Kidney glomerular epithelial cell (primary cell): Measurements from ENCODE around the gene SCN4B.
"Not testable (repeated sequence)": the region's sequence is repeated elsewhere in the genome, so short reads cannot be mapped to it uniquely, and the experiment has no call there.

Experiments used
- DNase-seq: peaks from one replicate; lab custom pipeline; 2025; lab: John Stamatoyannopoulos, UW

SCN4B gene

DNA sequence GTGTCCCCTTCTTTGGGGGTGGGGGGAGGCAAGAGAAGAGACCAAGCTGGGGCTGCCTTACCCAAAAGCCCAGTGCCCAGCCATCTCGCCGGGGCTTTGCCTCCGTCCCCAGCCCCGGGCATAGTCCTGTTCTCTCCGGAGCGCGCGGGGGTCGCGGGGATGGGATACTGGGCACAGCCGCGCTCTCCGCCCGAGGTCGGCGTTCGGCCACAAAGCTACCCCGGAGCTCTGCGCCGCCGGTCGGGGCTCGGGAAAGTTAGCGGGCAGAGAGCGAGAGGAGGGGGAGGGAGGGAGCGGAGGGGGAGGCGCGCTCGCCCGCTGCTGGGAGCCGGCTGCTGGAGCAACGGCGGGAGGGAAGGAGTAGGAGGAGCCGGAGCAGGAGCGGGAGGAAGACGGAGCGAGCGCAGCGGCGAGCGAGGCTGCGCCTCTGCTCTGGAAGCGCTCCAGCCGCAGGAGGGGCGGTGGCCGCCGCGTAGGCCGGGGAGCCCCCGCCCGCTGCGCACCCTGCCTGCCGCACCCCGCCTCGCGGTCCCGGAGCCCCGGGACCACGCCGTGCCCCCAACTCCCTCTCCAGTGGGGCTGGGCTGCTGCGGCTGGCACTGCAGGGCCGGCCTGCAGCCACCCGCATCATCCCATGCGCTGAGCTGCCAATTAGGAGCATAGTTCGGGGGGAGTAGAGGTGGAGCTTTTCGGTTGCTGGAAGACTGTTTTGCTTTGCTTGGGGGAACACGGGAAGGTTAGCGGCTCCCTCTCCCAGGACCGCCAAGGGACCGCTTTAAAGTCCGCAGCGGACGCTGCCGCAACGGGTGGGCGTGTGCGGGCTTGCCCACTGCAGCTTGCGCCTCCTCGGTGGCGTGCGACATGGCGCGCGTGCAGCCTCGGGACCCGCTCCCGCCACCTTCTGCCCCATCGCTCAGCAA lies at the start of gene SCN4B:
SCN4B (minus strand) TSS at position 272 of the 920 bp plus-strand sequence; CDS start at position 122, 150 bp downstream.
- DNase-seq: peak; percentile 49

DNA sequence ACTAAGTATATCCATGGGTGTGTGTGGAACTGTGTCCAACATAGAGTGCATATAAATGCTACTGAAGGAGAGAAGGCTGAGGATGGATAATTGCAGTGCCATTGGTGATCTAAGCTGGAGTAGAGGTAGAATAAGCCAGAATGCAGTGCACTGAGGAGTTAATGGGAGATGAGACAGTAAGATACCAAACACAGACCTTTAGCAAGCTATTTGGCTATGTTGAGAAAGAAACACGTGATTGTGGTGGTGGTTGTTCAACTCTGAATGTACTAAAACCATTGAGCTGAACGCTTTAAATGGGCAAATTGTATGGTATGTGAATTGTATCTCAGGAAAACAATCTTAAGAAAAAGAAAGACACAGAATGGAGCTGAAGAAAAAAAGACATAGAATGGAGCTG lies 49.3 kb upstream of the SCN4B start:
- no peak for DNase-seq

DNA sequence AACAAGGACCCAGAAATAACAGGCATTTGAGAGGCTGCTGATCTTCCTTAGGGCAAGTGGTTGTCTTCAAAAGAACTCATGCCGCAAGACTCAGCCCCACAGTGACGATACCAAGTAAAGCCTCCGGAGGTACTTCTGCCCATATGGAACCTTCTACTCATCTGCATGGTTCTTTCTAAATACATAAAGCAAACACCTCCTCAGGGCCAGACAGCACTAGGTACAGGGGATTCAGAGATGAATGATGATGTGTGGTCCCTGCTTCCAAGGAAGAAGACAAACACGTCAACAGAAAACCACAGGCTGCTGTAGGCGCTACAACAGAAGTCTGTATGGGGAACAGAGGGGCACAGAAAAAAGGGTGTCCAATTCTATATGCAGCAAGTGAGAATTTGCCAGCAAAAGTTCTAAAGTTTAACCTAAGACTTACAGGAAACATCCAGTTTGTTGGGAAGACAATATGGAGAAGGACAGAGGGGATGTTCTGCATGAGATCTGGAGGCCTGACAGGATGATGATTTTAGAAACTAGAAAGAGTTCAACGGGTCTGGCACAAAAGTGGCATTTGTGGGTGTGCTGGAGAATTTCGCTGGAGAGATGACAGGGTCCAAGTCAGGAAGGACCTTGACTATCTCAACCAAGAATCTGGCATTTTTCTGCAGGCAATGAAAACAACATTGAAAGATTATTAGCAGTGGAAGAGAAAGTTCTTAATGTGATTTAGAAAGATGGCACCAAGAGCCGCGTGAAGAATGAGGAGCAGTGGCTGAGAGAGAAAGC lies 48.5 kb upstream of the SCN4B start:
- DNase-seq: no peak

GRCh38 chr11:118200497-118200896 lies 47.9 kb upstream of the SCN4B start:
- DNase-seq: no peak

DNA sequence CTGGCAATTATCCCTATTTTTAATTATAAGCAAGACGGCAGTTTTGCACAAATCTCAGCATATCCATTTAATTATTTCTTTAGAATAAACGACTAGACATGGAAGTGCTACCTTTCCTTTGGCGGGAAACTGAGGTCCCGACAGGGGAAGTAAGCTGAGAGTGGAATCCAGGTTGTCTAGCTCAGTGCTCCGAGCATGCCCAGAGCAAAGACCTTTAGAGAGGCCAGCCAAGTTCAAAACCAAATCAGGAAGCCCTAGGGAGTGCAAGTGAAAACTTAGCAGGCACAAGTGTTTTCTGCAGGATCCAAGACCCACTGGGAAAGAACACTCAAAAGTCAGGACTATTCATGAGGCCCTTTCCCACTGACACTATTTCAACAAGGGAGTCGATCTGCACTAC lies 46.5 kb upstream of the SCN4B start:
- no peak for DNase-seq

DNA sequence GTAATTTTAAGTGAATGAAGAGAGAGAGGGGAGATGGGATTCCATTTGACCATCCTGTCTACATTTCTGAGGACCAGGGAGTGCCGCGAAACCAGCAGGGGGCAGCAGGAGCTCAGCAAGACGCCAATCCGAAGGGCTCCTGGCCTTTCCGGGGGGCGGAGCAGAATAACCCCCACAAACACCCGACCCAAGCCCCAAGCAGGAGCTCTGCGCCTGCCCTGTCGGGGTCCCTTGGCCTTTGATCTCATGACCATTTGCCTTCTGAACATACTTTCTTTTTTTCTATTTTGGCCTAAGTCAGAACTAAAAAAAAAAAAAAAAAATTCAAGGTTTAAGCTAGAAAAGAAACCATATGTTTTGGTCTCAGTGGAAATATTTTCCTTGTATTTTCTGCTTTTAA lies 45.7 kb upstream of the SCN4B start:
- no peak for DNase-seq

DNA sequence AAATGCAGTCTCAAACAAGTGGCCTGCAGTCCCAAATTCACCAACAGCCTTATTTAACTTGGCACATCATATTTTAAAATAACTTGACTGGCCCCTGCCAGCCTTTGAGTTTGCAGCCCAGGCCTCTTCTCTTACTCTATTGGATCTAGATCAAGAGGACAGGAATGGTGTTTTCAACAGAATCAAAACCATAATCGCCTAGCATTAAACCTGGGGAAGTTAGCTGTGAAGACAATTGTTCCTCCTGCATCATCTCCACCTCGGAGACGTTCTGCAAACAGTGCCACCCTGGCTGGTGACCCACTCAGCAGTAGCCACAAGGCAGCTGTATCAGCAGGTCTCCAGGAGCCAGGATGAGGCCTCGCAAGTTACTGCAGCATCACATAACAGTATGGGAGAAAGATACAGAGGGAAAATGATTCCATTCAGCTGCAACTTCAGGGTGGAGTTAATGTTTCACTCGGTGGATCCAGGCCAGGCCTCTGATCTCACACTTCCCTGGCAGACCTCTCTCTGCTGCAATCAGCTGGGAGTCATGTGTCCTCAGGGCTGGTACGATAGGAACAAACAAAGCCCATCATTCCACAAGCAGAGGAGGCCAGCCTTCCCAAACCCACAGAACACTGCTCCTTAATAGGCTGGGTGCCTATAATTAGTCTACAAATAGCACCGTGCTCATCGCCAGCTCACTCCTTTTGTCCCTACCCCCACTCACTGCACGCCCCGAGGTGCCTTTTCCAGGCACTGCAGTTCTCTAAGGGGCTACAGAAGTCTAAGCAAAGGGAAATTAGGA lies 42.4 kb upstream of the SCN4B start:
- DNase-seq: peak; percentile 97

DNA sequence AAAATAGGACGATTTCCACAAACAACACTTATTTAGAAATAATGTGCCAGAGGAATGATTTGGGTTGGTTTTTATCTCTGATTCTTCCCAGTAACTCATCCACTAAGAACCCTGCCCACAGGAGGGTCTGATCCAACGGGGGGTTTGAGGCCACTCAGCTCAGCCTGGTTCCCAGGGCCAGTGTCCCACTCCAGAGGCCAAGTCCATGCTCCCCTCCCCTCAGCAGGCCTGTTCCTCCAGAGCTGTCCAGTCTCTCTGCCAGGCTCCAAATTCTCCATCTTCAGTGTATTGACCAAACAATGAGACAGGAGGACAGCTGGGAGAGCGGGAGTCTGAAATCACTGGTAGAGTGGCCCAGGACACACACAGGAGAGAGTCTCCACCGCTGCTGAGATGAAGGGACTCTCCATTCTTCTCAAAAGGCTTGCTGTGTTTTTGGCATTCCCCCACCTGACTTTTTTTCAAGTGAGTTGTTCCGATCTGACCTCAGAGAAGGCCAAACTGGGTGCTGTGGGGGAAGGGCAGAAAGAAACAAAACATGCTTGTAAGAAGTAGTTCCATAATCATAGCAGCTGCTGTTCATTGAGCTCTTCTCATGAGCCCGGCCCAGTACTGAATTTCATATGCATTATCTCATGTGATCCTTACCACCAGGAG lies 41.4 kb upstream of the SCN4B start:
- no peak for DNase-seq

DNA sequence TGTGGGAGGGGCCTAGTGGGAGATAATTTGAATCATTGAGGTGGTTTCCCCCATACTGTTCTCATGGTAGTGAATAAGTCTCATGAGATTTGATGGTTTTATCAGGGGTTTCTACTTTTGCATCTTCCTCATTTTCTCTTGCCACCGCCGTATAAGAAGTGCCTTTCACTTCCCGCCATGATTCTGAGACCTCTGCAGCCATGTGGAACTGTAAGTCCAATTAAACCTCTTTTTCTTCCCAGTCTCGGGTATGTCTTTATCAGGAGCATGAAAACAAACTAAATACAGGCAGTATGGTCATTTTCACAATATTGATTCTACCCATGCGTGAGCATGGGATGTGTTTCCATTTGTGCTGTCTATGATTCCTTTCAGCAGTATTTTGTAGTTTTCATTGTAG lies 40.2 kb upstream of the SCN4B start:
- DNase-seq: not testable (repeated sequence)

- not testable (repeated sequence) for DNase-seq
These were observed 38.4 kb upstream of the SCN4B start for GRCh38 chr11:118190942-118191506.

DNA sequence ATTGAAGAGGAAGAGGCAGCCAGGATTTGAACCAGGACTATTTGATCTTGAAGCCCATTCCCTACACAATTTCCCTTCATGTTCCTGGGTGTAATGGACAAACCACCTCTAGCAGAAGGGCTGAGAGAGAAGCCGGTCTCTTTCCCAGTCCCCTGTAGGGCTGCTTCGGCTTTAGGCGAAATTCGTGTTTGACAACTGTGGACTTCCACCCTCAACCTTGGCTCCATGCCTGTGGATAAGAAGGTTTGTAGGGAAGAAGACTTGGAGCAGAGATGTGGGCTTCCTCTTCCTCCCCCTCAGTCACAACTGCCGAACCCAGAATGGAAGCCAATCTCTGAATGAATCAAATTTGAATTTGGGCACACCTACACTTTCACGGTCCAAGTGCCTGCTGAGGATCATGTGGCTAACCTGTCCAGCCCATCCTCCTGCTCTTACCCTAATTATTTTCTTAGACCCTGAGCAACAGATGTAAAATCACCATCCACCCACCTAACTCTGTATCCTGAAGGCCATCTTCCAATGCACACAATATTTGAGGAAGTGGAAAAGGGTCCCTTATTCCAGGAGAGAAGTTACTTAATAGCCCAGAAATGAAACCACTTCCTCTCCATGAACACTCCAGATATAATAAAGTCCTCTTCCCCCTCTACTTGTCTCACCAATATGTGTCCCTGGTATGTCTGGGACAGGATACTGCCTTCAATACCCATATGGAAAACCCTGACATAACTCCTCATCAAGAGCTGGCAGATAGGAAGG lies 33.9 kb upstream of the SCN4B start:
- no peak for DNase-seq

DNA sequence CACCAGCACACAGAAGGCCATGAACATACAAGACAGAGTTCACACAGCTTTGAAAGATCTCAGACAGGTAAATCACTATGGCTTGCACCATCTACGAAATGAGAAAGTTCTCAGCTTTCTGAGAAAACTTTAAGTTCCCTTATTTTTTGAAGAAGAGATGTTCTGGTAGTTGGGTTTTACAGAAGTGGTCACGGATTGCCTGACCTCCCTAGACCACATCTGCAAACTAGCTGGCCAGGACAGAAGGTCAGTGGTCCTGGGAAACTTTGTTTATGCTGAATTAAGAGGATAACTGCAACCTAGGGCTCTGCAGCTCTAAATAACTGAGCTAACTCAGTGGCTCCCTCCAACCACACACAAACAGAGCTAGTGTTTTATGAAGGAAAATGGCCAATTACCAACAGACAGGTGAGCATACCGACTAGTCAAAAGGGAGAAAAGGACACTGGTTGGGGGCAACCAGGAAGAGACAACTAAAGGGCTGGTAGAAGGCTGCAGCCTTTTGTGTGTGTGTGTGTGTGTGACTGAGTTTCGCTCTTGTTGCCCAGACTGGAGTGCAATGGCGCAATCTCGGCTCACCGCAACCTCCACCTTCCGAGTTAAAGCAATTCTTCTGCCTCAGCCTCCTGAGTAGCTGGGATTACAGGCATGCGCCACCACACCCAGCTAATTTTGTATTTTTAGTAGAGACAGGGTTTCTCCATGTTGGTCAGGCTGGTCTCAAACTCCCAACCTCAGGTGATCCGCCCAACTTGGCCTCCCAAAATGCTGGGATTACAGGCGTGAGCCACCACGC lies 32.4 kb upstream of the SCN4B start:
- DNase-seq: no peak

DNA sequence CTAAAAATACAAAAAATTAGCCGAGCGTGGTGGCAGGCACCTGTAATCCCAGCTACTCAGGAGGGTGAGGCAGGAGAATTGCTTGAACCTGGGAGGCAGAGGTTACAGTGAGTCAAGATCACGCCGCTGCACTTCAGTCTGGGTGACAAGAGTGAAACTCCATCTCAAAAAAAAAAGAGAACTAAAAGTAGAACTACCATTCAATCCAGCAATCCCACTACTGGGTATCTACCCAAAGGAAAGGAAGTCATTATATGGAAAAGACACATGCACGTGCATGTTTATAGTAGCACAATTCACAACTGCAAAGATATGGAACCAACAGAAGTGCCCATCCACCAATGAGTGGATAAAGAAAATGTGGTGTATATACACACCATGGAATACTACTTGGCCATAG lies 31.1 kb upstream of the SCN4B start:
- DNase-seq: not testable (repeated sequence)

- peak; percentile 65 for DNase-seq
These were observed 27.7 kb upstream of the SCN4B start for GRCh38 chr11:118180300-118180703.

GRCh38 chr11:118176778-118177134 lies 24.1 kb upstream of the SCN4B start:
- DNase-seq: no peak

DNA sequence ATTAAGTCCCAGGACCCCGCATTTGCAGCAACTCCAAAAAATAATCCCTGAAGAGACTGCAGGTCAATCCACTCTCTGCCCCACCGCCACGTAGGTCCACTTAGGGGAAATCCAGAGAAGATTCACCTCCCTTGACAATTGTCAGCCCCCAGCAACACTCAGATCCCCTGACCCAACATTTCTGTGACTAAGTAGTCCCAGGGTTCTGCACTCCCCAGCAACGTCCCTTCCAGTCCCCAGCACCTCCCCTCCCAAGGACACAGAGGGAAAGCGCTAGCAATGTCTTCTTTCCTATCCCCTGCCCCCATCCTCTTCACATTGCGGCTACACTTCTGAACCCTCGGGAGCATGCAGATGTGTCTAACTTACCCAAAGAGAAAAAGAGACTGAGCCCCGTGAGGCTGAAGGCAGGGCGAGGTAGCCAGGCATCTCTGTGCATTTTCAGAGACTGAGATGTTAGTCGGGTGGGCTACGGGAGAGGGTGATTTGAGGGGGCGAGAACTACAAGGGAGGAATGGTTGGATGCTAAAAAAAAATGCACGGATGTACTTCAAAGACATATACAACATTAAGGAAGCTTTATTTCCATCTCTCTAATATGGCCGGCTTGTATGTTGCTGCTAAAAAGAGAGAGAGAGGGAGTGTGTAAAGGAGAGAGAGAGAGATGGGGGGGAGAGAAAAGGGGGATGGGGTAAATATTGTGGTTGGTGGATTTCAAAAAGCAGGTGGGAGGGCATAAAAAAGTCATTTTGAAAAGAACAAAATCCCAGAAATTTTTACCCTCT lies 23.6 kb upstream of the SCN4B start, which contains the start of gene SCN2B:
SCN2B (minus strand) TSS at position 647 of the 785 bp plus-strand sequence; CDS start at position 439, 208 bp downstream.
- peak; percentile 47 for DNase-seq

- DNase-seq: peak; percentile 85
These were observed 22.7 kb upstream of the SCN4B start for GRCh38 chr11:118175031-118175992.
